Fibroblast of peridontal ligament (primary cell): ENCODE data around the gene ARR3.
"Not testable (repeated sequence)": the region's sequence is repeated elsewhere in the genome, so short reads cannot be mapped to it uniquely, and the experiment has no call there.

ENCODE experiments used
- DNase-seq: peaks from one replicate; pipeline ENCODE4 v3.0.0-alpha.2; 2010; ENCODE audit errors: extremely low read depth

The ARR3 gene

DNA sequence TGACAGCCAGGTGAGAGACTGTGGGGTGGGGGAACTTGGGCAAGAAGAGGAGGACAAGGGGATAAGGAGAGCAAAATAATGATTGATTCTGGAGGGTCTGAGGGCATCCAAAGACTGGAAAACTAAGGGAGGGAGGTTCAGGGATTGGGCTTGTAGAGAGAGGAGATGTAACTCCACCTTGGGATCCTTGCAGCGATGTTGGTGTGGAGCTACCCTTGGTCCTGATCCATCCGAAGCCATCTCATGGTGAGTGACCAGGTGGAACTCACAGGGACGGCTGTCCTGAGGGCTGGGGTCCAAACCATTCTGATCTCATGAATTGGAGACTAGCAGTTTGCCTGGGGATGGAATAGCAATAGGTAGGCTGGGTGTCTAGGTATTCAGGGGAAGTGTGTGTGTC lies 12.4 kb downstream of the ARR3 start:
- no peak for DNase-seq

DNA sequence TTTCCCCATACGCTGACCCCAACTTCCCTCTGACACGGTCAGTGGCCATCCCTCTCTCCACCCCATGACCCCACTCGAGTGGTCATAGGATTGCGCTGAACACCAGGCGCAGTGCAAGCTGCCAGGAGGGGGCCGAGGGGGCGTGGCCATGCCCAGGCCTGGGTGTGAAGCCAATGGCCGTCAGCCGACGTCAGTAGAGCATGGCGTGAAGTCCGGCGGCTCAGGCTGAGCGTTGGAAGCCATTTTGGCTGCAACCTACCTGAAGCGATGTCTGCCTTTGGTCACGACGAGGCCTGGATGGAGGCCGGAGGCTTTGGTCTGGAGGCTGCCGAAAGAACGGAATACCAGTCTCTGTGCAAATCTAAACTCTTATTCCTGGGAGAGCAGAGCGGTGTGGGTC lies 13.8 kb downstream of the ARR3 start, which contains the start of gene RAB41:
Gene RAB41, plus strand, starts transcription at position 222 of the 400 bp plus-strand sequence. Its CDS starts 46 bp downstream, at position 268.
- DNase-seq: no peak

DNA sequence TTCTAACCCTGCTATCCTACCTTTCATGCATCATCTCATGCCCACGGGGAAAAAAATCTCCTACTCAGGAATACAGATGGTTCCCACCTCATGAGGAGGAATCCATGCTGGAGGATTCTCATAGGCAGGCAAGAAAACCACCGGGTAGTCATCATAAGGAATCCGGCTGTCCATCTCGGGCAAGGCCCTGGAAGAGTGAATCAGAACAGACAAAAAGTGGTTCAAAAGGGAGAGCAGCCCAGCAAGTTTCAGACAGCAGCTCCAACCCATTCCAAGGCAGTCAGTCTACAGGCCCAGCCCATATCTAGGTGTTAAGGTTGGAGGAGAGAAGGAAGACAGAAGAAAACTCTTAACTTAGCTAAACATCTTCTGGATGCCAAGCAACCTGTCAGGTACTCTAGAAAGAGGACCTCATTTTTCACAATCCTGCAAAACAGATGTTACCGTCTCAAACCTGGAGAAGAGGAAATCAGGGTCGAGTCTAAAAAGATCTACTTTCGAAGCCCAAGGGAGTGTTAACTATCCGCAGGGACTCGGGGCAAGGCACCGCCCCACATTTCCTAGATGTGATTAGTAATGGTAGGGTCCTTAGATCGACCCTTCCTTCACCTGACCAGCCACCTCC lies 21.1 kb downstream of the ARR3 start:
- DNase-seq: no peak

DNA sequence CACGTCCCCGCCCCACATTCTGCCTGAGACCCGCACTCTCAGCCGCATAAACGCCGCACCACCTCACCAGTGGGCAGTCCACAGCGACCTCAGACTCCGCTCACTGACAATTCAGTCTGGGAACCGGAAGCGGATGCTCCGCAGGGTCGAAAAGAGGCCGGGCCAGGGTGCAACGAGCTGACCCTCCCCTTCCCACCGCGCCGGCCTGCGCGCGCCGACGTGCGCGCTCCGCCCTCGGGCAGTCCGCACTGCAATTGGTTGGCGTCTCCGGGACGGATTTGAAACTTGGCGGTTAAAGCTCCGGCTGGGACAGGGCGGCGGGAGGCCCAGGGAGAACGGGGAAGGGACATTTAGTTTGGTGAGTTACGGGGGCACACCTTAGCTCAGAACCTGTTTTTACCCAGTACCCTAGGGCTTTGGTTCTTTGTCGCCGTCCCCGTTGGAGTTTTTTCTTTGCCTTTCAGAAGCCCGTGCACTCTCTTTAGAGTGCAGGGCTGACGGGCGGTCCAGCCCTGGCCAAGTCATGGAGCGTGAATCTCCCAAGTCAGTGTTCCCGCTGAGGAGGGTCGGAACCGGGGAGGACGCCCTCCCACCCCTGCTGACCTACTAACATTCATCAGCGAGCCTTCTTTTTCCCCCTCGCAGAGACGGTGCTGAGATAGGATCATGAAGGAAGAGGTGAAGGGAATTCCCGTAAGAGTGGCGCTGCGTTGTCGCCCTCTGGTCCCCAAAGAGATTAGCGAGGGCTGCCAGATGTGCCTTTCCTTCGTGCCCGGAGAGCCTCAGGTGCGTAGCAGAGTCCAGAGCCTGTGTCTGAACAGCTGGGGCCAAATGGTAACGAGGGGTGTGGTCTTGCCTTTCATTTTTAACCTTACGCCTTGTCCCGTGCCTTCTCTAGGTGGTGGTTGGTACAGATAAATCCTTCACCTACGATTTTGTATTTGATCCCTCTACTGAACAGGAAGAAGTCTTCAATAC lies 21.9 kb downstream of the ARR3 start, which contains the start of the genes KIF4A and PDZD11:
Gene KIF4A, plus strand, starts transcription at position 312 of the 978 bp plus-strand sequence. Its CDS starts 355 bp downstream, at position 667.
Gene PDZD11, minus strand, starts transcription at position 135 of the 978 bp plus-strand sequence. CDS start 586 bp downstream, outside the sequence.
- DNase-seq: peak; percentile 72

DNA sequence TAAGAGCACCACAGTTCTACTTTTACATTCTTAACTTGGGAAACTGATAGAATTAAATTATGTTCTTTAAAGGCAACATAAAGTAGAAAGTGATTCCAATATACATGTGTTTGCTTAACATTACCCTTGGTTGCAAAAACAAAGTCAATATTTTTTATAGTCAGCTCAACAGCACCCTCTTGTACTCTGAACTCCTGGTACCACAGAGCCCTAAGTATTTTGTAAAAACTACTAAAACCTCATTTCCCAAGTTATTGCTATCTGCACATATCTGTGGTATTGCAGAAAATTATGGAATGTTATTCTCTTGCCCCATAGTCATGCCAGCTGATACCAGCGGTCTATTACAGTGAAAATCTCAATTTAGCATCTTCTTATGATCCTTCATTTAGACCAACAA lies 24.7 kb downstream of the ARR3 start:
- DNase-seq: peak; percentile 53

DNA sequence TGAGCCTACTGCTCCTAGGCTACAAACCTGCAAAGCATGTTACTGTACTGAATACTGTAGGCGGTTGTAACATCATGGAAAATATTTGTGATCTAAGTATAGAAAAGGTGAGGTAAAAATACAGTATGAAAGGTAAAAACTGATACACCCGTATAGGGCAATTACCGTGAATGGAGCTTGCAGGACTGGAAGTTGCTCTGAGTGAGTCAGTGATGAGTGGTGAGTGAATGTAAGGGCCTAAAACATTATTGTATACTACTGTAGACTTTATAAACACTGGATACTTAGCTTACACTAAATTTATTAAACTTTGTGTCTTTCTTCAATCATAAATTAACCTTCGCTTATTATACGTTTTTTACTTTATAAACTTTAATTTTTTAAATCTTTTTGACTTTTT lies 25.5 kb downstream of the ARR3 start:
- peak; percentile 18 for DNase-seq

DNA sequence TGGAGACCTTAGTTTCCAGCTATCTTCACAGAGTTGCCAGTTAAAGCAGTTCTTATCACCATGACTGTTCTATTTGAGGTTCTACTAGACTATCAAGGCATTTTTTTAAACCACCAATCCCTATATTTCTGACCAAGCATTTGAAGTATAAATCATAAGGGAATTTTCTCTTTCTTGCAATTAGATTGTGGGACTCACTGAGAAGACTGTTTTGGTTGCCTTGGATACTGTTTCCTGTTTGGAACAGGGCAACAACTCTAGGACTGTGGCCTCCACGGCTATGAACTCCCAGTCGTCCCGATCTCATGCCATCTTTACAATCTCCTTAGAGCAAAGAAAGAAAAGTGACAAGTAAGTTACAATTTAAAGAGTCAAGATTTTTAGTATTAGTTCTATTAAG lies 33.6 kb downstream of the ARR3 start:
- peak; percentile 68 for DNase-seq

DNA sequence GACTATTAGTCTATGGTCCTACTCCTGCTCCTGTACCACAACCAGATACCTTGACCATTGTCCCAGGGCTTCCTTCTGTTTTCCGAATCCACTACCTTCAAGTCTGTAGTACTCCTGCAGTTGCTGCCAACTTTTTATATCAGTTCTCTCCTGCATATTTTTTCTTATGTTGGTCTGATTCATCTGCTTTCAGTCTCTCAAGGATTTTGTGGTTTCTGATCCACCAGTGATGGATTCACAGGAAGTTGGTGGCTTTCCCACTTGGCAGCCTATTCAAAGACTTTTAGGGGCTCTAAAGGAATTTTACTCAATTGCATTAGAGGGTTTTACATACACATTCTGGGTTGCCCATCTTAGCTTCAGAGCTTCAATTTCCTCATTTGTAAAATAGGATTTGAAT lies 45.4 kb downstream of the ARR3 start:
- DNase-seq: peak; percentile 50

DNA sequence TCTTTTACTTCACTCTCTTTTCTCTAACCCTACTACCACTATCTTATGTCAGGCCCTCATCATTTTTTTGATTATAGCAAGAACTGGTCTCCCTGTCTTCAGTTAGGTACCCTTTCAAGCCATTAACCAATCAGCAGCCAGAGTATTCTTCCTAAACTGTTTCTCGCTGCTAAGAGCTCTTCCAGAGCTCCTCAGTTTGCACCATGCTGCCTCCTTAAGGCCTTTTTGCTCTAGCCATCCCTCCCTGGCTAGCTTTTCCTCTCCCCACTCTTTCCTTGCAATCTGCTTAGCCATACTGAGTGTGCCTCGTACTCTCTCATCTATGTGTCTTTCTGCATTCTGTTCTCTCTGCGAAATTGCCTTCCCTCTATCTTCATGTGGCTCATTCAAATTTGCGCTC lies 54.6 kb downstream of the ARR3 start:
- no peak for DNase-seq

DNA sequence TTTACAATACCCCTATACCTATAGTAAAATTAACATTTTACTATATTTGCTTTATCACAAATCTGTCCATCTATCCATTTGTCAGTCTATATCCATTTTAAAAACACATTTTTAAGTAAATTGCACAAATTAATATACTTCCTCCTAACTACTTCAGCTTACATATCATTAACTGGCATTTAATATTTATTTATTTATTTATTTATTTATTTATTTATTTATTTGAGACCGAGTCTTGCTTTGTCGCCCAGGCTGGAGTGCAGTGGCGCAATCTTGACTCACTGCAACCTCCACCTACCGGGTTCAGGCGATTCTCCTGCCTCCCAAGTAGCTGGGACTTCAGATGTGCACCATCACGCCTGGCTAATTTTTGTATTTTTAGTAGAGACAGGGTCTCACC lies 55.5 kb downstream of the ARR3 start:
- DNase-seq: not testable (repeated sequence)

DNA sequence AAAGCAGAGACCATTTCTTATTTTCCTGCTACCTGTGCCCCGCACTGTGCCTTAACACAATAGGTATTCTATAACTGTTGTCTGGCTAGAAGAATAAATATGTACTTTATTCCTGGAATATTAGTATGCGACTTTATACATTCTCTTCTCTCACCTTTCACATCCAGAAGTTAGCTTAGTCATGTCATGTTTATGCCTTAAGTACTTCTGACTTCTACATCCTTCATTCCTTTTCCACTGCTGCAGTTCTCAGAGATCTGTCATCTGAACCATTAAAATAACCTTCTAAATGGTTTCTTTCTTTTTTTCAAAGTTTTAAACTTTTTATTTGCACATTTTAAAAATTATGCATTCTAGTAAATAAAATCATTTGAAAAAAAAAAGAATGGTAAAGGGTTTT lies 56.2 kb downstream of the ARR3 start:
- DNase-seq: no peak

DNA sequence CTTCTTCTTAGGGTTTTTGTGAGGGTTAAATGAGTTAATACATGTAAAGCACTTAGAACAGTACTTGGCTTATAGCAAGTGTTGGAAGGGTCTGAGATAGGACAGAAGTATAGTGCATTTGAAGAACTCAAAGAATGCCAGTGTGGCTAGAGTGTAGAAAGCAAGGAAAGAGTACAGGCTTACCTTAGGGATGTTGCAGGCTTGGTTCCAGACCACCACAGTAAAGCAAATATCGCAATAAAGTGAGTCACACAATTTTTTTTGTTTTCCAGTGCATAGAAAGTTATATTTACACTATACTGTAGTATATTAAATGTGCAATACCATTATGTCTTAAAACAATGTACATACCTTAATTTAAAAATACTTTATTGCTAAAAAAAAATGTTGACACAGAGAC lies 63.0 kb downstream of the ARR3 start:
- DNase-seq: peak; percentile 42
